CD14-positive monocyte (primary cell): Measurements from ENCODE around the gene EEF1G. TPM values are rescaled to one million over a fixed set of nuclear protein-coding genes. Genes with fewer than 3 reads are reported as not detected.

ENCODE experiments used
- DNase-seq, 3 donors: peaks; one replicate each; pipeline ENCODE4 v3.0.0-alpha.2; 2011 to 2022
- H2AFZ ChIP-seq: 2 replicates; pipeline ENCODE4 v1.6.0; 2012; ENCODE audit warnings: mild to moderate bottlenecking, low read depth, low read length, inconsistent platforms; ENCODE audit not compliant: insufficient read depth, poor library complexity, severe bottlenecking
- H3K27ac ChIP-seq, 2 donors: 1 replicate in 1 of 2; 2 replicates in 1 of 2; pipeline ENCODE4 v1.5.1; 2012 to 2013; ENCODE audit warnings: low read length in 2 of 2, control low read depth in 1 of 2, inconsistent platforms in 1 of 2, low read depth in 1 of 2, mild to moderate bottlenecking in 1 of 2
- H3K27me3 ChIP-seq, 2 donors: one replicate each; pipeline versions ENCODE4 v1.6.0 to v1.6.1; 2011 to 2013; ENCODE audit warnings: low read length in 2 of 2; ENCODE audit not compliant: control insufficient read depth in 2 of 2, insufficient read depth in 2 of 2
- H3K36me3 ChIP-seq, 2 donors: replicated peaks in 1 of 2; 1 replicate in 1 of 2; 2 replicates in 1 of 2; pipeline versions ENCODE4 v1.5.1 to v1.6.1; 2012 to 2013; ENCODE audit warnings: low read length in 2 of 2, control low read depth in 1 of 2, inconsistent platforms in 1 of 2, mild to moderate bottlenecking in 1 of 2; ENCODE audit not compliant: insufficient read depth in 2 of 2, control insufficient read depth in 1 of 2
- H3K4me1 ChIP-seq, 2 donors: 1 replicate in 1 of 2; 2 replicates in 1 of 2; pipeline versions ENCODE4 v1.5.1 to v1.6.1; 2012 to 2013; ENCODE audit warnings: low read length in 2 of 2, control low read depth in 1 of 2, inconsistent platforms in 1 of 2, mild to moderate bottlenecking in 1 of 2, moderate library complexity in 1 of 2; ENCODE audit not compliant: insufficient read depth in 2 of 2, control insufficient read depth in 1 of 2
- H3K4me2 ChIP-seq: replicated peaks from 2 replicates; pipeline ENCODE3; 2012; ENCODE audit warnings: low read length, moderate library complexity, mild to moderate bottlenecking; ENCODE audit not compliant: poor library complexity, severe bottlenecking; ENCODE audit errors: extremely low read depth
- H3K4me3 ChIP-seq, 3 experiments: fragments of 200-600 bp in 1 of 3; sonication (generic) in 1 of 3; replicated peaks in 1 of 3; 1 replicate in 2 of 3; 2 replicates in 1 of 3; pipeline ENCODE4 v1.5.1; 2011 to 2013; ENCODE audit warnings: low read length in 3 of 3, mild to moderate bottlenecking in 3 of 3, control low read depth in 2 of 3, low read depth in 2 of 3, inconsistent platforms in 1 of 3, moderate library complexity in 1 of 3
- H3K79me2 ChIP-seq: 2 replicates; pipeline ENCODE4 v1.6.0; 2012; ENCODE audit warnings: mild to moderate bottlenecking, control low read depth, inconsistent platforms, low read length, moderate library complexity; ENCODE audit not compliant: insufficient read depth
- H3K9ac ChIP-seq: 2 replicates; pipeline ENCODE4 v1.6.0; 2017; ENCODE audit warnings: low read length, mild to moderate bottlenecking; ENCODE audit not compliant: insufficient read depth, poor library complexity, severe bottlenecking
- H3K9me3 ChIP-seq, 2 donors: replicated peaks in 1 of 2; 1 replicate in 1 of 2; 2 replicates in 1 of 2; pipeline versions ENCODE4 v1.5.1 to v1.6.1; 2012 to 2013; ENCODE audit warnings: low read length in 2 of 2, control low read depth in 1 of 2; ENCODE audit not compliant: control insufficient read depth in 1 of 2, insufficient read depth in 1 of 2
- H4K20me1 ChIP-seq: 2 replicates; pipeline ENCODE4 v1.6.0; 2012; ENCODE audit warnings: mild to moderate bottlenecking, low read length, control low read depth, moderate library complexity; ENCODE audit not compliant: insufficient read depth
- H3K27ac Mint-ChIP-seq, 7 donors: one replicate each; pipeline ENCODE4 v1.8.0; 2020; ENCODE audit warnings: mild to moderate bottlenecking in 7 of 7, mixed read lengths in 7 of 7, moderate library complexity in 6 of 7, inconsistent platforms in 2 of 7
- H3K27me3 Mint-ChIP-seq, 3 donors: one replicate each; pipeline ENCODE4 v1.8.0; 2021 to 2022; ENCODE audit warnings: low read depth in 3 of 3, mild to moderate bottlenecking in 3 of 3, mixed read lengths in 3 of 3, moderate library complexity in 3 of 3, inconsistent platforms in 1 of 3
- H3K36me3 Mint-ChIP-seq, 2 donors: one replicate each; pipeline ENCODE4 v1.8.0; 2020; ENCODE audit warnings: mixed read lengths in 2 of 2, inconsistent platforms in 1 of 2, mild to moderate bottlenecking in 1 of 2
- H3K4me1 Mint-ChIP-seq: one replicate; pipeline ENCODE4 v1.8.0; 2020; ENCODE audit warnings: mild to moderate bottlenecking, mixed read lengths
- H3K4me3 Mint-ChIP-seq, 2 donors: one replicate each; pipeline ENCODE4 v1.8.0; 2020; ENCODE audit warnings: mild to moderate bottlenecking in 2 of 2, mixed read lengths in 2 of 2, moderate library complexity in 1 of 2
- H3K9me3 Mint-ChIP-seq, 7 donors: one replicate each; pipeline ENCODE4 v1.8.0; 2020 to 2022; ENCODE audit warnings: mixed read lengths in 7 of 7, mild to moderate bottlenecking in 6 of 7, moderate library complexity in 6 of 7, inconsistent platforms in 2 of 7
- CTCF ChIP-seq: fragments of 200-600 bp; IDR thresholded peaks from one replicate; pipeline ENCODE4 v1.8.0; 2022; ENCODE audit warnings: antibody characterized with exemption, mild to moderate bottlenecking
- WGBS: methylation state at CpG from one replicate; pipeline ENCODE4 v1.1.5; 2013; ENCODE audit warnings: missing lambda C conversion rate; ENCODE audit not compliant: insufficient coverage; 5-methylcytosine and 5-hydroxymethylcytosine counted together
- intact Hi-C, 2 donors: fragments of 100-400 bp; cut with micrococcal nuclease; formaldehyde crosslinking; loops; one replicate each; pipeline versions ENCODE4 v1.15.0 to v1.15.1; 2023
- polyA plus RNA-seq, 3 donors: library from polyadenylated mRNA; depleted of rRNA in 1 of 3; unstranded in 2 of 3; stranded (reverse) in 1 of 3; fragments of 300-500 nt in 2 of 3; fragments of >200 nt in 1 of 3; fragmentation: Illumina TruSeq in 2 of 3; gene quantifications; 1 replicate in 2 of 3; 2 replicates in 1 of 3; pipeline ENCODE4 v1.2.3, GENCODE V29; 2012 to 2021

EEF1G gene
- polyA plus RNA-seq, 3 donors = 490 to 603 (median 491) TPM

GRCh38 chr11:62611705-62612365, 38.1 kb upstream of the EEF1G start:
- Mint-ChIP-seq H3K4me3 (peak overlapping the region; percentile 98 to 100), H3K9me3 (peaks cover 0 to 2% (median 0%) of the 10 kb centered on the region in 7 donors), H3K4me1 (peaks cover 39% of the 10 kb centered on the region), H3K36me3 (peaks cover 46 to 54% of the 10 kb centered on the region in 2 donors), H3K27me3 (peaks cover 0 to 2% (median 0%) of the 10 kb centered on the region in 3 donors), H3K27ac (peak overlapping the region; percentile 80 to 96 (median 92))
- H3K4me1 ChIP-seq = peaks cover 33 to 41% of the 10 kb centered on the region in 2 donors
- peak overlapping the region; percentile 61 to 98 (median 68) for H3K4me3 ChIP-seq
- H3K79me2 ChIP-seq = peaks cover 16% of the 10 kb centered on the region
- no peaks in the 10 kb centered on the region for H3K27me3 ChIP-seq
- peak overlapping the region; percentile 94 for H2AFZ ChIP-seq
- under 1% methylated on average over 34 of the region's 34 CpGs for WGBS
- peak in 2 of 3 donors; percentile 9 to 64 for DNase-seq
- H4K20me1 ChIP-seq = no peaks in the 10 kb centered on the region
- H3K27ac ChIP-seq = peak overlapping the region; percentile 41 to 86
- H3K36me3 ChIP-seq = peaks cover 19 to 48% of the 10 kb centered on the region in 2 donors
- H3K9me3 ChIP-seq = no peaks in the 10 kb centered on the region
- intact Hi-C loops = loop anchor here in 1 of 2 donors (10.0 kb wide), 1 partner anchor 243 kb away; no protein-coding TSS in a partner anchor
- no peak for TF ChIP-seq CTCF
- peak overlapping the region; percentile 91 for H3K4me2 ChIP-seq
- peak overlapping the region; percentile 87 for H3K9ac ChIP-seq

- H3K9ac ChIP-seq = peak overlapping the region; percentile 87
- peaks cover 0 to 2% (median 0%) of the 10 kb centered on the region in 7 donors for H3K9me3 Mint-ChIP-seq
- peaks cover 45 to 54% of the 10 kb centered on the region in 2 donors for H3K36me3 Mint-ChIP-seq
- H4K20me1 ChIP-seq = no peaks in the 10 kb centered on the region
- DNase-seq = no peak
- WGBS = 78% methylated on average over 12 of the region's 28 CpGs
- peak overlapping the region in 6 of 7 donors; percentile 7 to 96 (median 93) for H3K27ac Mint-ChIP-seq
- H3K4me1 ChIP-seq = peaks cover 33 to 41% of the 10 kb centered on the region in 2 donors
- peak overlapping the region; percentile 94 for H2AFZ ChIP-seq
- H3K4me3 Mint-ChIP-seq = peak overlapping the region; percentile 98 to 100
- H3K27ac ChIP-seq = peak overlapping the region; percentile 41 to 86
- H3K79me2 ChIP-seq = peaks cover 16% of the 10 kb centered on the region
- H3K9me3 ChIP-seq = no peaks in the 10 kb centered on the region
- H3K4me3 ChIP-seq = peak overlapping the region; percentile 61 to 98 (median 68)
- peaks cover 0 to 2% (median 0%) of the 10 kb centered on the region in 3 donors for H3K27me3 Mint-ChIP-seq
- H3K36me3 ChIP-seq = peaks cover 17 to 47% of the 10 kb centered on the region in 2 donors
- H3K27me3 ChIP-seq = no peaks in the 10 kb centered on the region
- peaks cover 41% of the 10 kb centered on the region for H3K4me1 Mint-ChIP-seq
- TF ChIP-seq CTCF = no peak
- peak overlapping the region; percentile 91 for H3K4me2 ChIP-seq
- intact Hi-C loops = loop anchor here in 1 of 2 donors (10.0 kb wide), 1 partner anchor 244 kb away; no protein-coding TSS in a partner anchor
These were observed 37.4 kb upstream of the EEF1G start for GRCh38 chr11:62610814-62611704.
